ENCODE results near the gene ZHX3.

GRCh38 chr20:41355192-41355591 lies 37.7 kb upstream of the ZHX3 start:
- TF ChIP-seq, protein P1, sequence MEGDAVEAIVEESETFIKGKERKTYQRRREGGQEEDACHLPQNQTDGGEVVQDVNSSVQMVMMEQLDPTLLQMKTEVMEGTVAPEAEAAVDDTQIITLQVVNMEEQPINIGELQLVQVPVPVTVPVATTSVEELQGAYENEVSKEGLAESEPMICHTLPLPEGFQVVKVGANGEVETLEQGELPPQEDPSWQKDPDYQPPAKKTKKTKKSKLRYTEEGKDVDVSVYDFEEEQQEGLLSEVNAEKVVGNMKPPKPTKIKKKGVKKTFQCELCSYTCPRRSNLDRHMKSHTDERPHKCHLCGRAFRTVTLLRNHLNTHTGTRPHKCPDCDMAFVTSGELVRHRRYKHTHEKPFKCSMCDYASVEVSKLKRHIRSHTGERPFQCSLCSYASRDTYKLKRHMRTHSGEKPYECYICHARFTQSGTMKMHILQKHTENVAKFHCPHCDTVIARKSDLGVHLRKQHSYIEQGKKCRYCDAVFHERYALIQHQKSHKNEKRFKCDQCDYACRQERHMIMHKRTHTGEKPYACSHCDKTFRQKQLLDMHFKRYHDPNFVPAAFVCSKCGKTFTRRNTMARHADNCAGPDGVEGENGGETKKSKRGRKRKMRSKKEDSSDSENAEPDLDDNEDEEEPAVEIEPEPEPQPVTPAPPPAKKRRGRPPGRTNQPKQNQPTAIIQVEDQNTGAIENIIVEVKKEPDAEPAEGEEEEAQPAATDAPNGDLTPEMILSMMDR (IDR thresholded peaks at IDR 0.05): no peak
- no peak for TF ChIP-seq E2F4 (CRISPR knock-in tag; IDR thresholded peaks at IDR 0.05; ENCODE audit: borderline replicate concordance, low read depth)
- TF ChIP-seq, protein P2, sequence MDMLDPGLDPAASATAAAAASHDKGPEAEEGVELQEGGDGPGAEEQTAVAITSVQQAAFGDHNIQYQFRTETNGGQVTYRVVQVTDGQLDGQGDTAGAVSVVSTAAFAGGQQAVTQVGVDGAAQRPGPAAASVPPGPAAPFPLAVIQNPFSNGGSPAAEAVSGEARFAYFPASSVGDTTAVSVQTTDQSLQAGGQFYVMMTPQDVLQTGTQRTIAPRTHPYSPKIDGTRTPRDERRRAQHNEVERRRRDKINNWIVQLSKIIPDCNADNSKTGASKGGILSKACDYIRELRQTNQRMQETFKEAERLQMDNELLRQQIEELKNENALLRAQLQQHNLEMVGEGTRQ (CRISPR knock-in tag; IDR thresholded peaks at IDR 0.05): no peak

Data from WTC11 (cell line).